Measurements from ENCODE around the gene NRG3. TPM values are rescaled to one million over a fixed set of nuclear protein-coding genes. Genes with fewer than 3 reads are reported as not detected.

The NRG3 gene
- total RNA-seq, 2 experiments from 2014 or later: not detected

DNA sequence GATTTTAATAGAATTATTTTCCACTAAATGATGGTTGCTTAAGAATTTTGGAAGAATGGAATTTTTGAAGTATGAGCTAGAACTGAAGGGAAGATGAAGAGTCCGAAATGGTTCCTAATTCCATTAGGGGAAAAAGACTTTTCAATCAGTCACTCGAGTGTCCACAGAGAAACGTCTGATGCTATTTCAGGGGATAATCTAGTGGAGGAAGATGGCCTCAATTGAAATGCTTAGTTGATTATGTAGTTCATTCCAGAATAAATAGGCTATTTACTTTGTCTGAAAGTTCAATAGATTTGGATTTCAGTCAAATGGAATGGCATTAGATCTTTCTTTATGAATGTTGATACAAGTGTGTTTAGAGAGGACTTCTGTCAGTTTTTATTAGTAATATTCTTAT, 365.4 kb downstream of the NRG3 start:
- ATAC-seq (no peak), DNase-seq (no peak)
- ChIA-PET POLR2A (no interaction called here), CTCF (no interaction called here)
- Mint-ChIP-seq H3K27ac (no peak overlapping the region), H3K9me3 (ENCODE audit: low read depth) (peaks cover 10% of the 10 kb centered on the region), H3K4me3 (no peak overlapping the region), H3K36me3 (ENCODE audit: low read depth) (no peaks in the 10 kb centered on the region), H3K4me1 (no peaks in the 10 kb centered on the region), H3K27me3 (no peaks in the 10 kb centered on the region)
- intact Hi-C loops (cut with DNase I, micrococcal nuclease): no loop called here

DNA sequence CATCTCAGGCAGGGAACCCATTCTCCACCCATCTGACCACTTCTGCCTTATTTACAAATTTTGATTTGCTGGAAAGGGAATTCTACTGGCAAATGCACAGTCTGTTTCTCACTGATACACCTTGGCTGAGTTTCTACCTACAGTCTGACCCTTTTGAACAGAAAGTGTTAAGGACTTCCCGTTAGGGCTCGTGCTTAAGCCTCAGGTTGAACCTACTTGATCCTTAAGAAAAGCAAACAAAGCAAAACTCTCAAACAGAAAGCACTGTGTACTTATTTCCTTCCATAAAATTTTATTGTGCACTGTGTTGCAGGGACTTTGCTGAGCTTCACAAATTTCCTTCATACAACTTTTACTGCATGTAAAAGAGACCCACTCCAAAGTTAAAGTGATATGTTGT, 367.8 kb downstream of the NRG3 start:
- H3K4me3 Mint-ChIP-seq: no peak overlapping the region
- no peak for ATAC-seq
- intact Hi-C loops (cut with DNase I, micrococcal nuclease): no loop called here

DNA sequence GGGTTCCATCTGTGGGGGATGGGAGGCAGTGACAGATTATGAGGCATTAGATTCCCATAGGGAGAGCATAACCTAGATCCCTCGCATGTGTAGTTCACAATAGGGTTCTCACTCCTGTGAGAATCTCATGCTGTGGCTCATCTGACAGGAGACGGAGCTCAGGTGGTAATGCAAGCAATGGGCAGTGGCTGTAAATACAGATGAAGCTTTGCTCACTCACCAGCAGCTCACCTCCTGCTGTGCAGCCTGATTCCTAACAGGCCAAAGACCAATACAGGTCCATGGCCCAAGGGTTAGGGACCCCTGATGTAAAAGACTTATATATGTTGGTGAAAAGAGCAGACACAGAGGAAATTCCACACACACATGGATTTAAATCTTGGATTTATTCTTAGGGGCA, 370.2 kb downstream of the NRG3 start:
- no peak overlapping the region for H3K27ac Mint-ChIP-seq
- ChIA-PET CTCF (no interaction called here), POLR2A (no interaction called here)
- H3K4me3 Mint-ChIP-seq: no peak overlapping the region
- H3K36me3 Mint-ChIP-seq (ENCODE audit: low read depth): no peaks in the 10 kb centered on the region
- ATAC-seq (no peak), DNase-seq (no peak)
- intact Hi-C loops (cut with DNase I, micrococcal nuclease): no loop called here
- H3K9me3 Mint-ChIP-seq (ENCODE audit: low read depth): peaks cover 4% of the 10 kb centered on the region
- H3K27me3 Mint-ChIP-seq: no peaks in the 10 kb centered on the region
- H3K4me1 Mint-ChIP-seq: no peaks in the 10 kb centered on the region

More for the DNA sequence above, 367.8 kb downstream of the NRG3 start:
- Mint-ChIP-seq H3K4me1 (no peaks in the 10 kb centered on the region), H3K27me3 (no peaks in the 10 kb centered on the region), H3K36me3 (ENCODE audit: low read depth) (no peaks in the 10 kb centered on the region), H3K9me3 (ENCODE audit: low read depth) (peaks cover 4% of the 10 kb centered on the region), H3K27ac (no peak overlapping the region)
- ChIA-PET POLR2A (no interaction called here), CTCF (interaction anchor here (0.8 kb wide), 1 partner anchor 1633 kb away, joined by 3 read pairs; no protein-coding TSS in a partner anchor)
- DNase-seq: no peak

DNA sequence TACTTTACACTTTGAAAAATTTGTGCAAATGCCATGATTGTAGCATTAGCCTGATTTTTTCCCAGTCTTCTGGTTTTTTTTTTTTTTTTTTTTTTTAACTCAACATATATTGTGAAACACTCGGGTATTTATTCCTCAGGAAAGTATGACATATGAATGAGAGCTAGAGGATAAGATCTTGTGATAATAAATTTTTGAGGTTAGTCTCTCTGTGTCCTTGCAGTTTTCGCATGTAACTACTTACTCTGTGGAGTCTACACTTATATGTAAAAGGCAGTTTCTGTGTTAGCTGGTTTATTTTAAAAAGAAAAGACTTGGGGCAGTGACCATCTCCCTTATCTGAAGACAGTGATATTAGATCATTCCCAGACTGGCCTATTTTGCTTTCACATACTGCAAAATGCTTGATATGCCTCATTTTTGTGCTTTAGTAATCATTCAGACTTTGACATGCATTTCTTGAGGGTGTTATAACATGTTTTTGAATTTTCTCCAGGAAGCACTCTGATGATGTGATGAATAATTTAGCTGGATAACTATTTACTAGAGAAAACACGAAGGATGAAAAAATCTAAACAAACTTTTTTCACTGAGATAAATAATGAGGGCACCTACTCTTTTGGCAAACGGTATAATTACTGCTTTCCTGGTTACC, 371.0 kb downstream of the NRG3 start:
- intact Hi-C loops (cut with DNase I, micrococcal nuclease): no loop called here
- ATAC-seq (no peak), DNase-seq (no peak)
- Mint-ChIP-seq H3K9me3 (ENCODE audit: low read depth) (peaks cover 4% of the 10 kb centered on the region), H3K4me3 (no peak overlapping the region), H3K27ac (no peak overlapping the region), H3K36me3 (ENCODE audit: low read depth) (no peaks in the 10 kb centered on the region), H3K27me3 (no peaks in the 10 kb centered on the region), H3K4me1 (no peaks in the 10 kb centered on the region)
- CTCF ChIA-PET: no interaction called here
- POLR2A ChIA-PET: no interaction called here

DNA sequence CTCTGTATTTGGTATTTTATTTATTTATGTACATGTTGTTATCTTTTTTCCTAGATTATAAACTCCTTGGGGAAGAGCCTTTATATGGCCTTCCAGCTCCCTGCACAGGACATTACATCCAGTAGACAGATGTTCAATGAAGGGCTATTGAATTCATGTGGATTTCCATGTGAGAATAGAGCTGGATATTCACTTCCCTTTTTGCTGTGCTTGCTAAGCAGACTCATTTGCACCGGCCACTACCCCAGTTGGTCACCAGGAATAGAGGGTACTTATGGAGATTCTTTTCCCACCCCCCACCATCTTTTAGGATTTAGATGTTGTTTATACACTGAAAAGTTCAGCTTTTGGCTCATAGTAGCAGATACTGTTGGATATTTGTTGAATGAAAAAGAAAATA, 374.1 kb downstream of the NRG3 start:
- Mint-ChIP-seq H3K27me3 (no peaks in the 10 kb centered on the region), H3K9me3 (ENCODE audit: low read depth) (peaks cover 7% of the 10 kb centered on the region), H3K4me3 (no peak overlapping the region), H3K27ac (no peak overlapping the region), H3K4me1 (no peaks in the 10 kb centered on the region), H3K36me3 (ENCODE audit: low read depth) (no peaks in the 10 kb centered on the region)
- POLR2A ChIA-PET: no interaction called here
- intact Hi-C loops (cut with DNase I, micrococcal nuclease): no loop called here
- DNase-seq: no peak
- no peak for ATAC-seq
- CTCF ChIA-PET: interaction anchor here (0.5 kb wide), 1 partner anchor 45 kb away, joined by 3 read pairs; no protein-coding TSS in a partner anchor

DNA sequence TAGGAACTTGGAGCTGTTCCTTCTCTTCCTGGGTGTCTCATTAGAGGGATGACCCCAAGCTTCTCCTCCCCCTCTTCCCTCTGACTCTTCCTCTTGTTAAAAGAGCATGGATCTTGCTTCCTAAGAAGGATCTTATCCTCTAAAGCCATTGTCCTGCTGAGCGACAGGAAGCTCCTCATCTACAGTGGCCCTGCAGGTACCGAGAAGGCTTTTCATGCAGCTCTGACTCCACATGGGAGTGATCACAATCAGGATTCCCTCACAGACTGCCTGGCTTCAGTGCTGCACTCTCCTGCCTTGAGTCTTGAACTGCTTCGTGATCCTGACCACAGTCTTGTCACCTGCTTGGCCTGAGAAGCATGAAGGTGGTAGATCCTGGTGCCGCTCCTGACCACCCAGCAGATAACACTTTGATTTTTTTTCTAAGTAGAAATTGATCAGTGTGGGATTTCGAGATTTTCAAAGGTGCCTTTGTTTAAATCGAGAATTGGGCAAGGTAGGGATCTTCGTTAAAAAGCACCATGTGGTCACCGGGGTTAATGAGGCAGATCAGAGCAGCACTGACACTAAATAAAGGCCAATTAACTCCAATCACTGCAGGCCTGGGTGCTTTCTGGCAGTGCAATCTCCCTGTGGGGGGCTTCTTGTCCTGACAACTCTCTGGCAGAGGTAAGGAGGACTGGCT, 376.4 kb downstream of the NRG3 start:
- no peak overlapping the region for H3K27ac Mint-ChIP-seq
- H3K27me3 Mint-ChIP-seq: no peaks in the 10 kb centered on the region
- DNase-seq: no peak
- no peaks in the 10 kb centered on the region for H3K36me3 Mint-ChIP-seq (ENCODE audit: low read depth)
- intact Hi-C loops (cut with DNase I, micrococcal nuclease): no loop called here
- H3K9me3 Mint-ChIP-seq (ENCODE audit: low read depth): peaks cover 3% of the 10 kb centered on the region
- ChIA-PET POLR2A (no interaction called here), CTCF (no interaction called here)
- no peak overlapping the region for H3K4me3 Mint-ChIP-seq
- no peak for ATAC-seq
- no peaks in the 10 kb centered on the region for H3K4me1 Mint-ChIP-seq

DNA sequence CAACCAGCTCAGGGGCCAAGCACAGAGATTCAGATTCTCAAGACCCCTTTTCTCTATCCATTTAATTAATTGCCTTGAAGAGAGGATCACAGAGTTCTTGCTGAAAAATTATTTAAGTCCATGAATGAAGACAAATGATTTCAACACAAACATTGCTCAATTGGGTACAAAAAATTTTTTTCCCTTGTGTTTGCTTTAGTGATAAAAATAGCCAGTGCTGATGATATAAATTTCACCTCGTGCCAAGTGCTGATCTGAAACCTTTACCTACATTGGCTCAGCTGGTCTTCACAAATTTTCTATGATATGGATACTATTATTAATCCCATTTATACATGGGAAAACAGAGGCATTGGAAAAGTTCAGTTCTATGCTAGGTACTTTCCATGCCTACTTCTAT, 377.1 kb downstream of the NRG3 start:
- H3K4me3 Mint-ChIP-seq: no peak overlapping the region
- H3K27me3 Mint-ChIP-seq: no peaks in the 10 kb centered on the region
- DNase-seq: no peak
- CTCF ChIA-PET: no interaction called here
- ATAC-seq: no peak
- POLR2A ChIA-PET: no interaction called here
- no peak overlapping the region for H3K27ac Mint-ChIP-seq
- intact Hi-C loops (cut with DNase I, micrococcal nuclease): no loop called here
- H3K36me3 Mint-ChIP-seq (ENCODE audit: low read depth): no peaks in the 10 kb centered on the region
- peaks cover 3% of the 10 kb centered on the region for H3K9me3 Mint-ChIP-seq (ENCODE audit: low read depth)
- H3K4me1 Mint-ChIP-seq: no peaks in the 10 kb centered on the region

DNA sequence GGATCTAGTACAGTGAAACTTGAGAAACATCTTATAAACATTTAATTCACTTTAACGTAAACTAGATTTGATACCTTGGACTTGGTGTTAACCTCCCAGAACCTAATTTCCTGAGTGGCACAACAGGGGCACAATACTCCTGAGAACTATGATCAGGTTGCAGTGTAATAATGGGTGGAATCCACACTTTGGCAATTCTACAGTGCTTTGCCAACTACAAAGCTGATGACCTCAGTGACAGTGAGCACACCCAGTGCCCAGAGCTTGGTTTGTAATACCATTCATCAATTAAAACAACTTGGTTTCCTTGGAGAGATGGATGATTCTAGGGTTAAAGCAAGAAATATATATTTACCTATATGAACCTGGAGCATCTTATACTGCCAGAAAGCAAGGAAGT, 379.2 kb downstream of the NRG3 start:
- no peak overlapping the region for H3K4me3 Mint-ChIP-seq
- POLR2A ChIA-PET: no interaction called here
- no peak for ATAC-seq
- H3K27me3 Mint-ChIP-seq: no peaks in the 10 kb centered on the region
- H3K36me3 Mint-ChIP-seq (ENCODE audit: low read depth): no peaks in the 10 kb centered on the region
- CTCF ChIA-PET: no interaction called here
- H3K27ac Mint-ChIP-seq: no peak overlapping the region
- DNase-seq: no peak
- H3K4me1 Mint-ChIP-seq: no peaks in the 10 kb centered on the region
- intact Hi-C loops (cut with DNase I, micrococcal nuclease): no loop called here
- H3K9me3 Mint-ChIP-seq (ENCODE audit: low read depth): peaks cover 3% of the 10 kb centered on the region

DNA sequence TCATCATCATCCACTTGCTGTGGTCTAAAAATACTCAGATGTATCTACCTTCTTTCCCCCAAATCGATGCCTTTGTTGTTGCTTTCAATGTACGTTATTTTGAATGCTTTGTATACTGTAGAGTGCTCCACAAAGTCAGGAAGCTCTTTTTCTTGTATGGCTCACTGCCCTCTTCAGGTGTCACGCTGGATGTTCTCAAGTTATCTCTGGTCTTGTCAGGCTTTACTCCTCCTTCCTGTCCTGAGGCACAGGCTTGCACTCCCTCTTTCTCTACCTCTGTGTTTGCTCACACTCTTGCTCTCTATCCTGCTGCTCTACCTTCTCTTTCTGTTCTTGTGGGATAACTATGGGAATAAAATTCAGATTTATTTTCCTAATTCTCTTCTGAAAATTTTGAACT, 381.3 kb downstream of the NRG3 start:
- DNase-seq: no peak
- ChIA-PET CTCF (no interaction called here), POLR2A (no interaction called here)
- H3K36me3 Mint-ChIP-seq (ENCODE audit: low read depth): no peaks in the 10 kb centered on the region
- intact Hi-C loops (cut with DNase I, micrococcal nuclease): no loop called here
- no peak overlapping the region for H3K27ac Mint-ChIP-seq
- H3K4me3 Mint-ChIP-seq: no peak overlapping the region
- peaks cover 3% of the 10 kb centered on the region for H3K9me3 Mint-ChIP-seq (ENCODE audit: low read depth)
- no peaks in the 10 kb centered on the region for H3K27me3 Mint-ChIP-seq
- no peak for ATAC-seq
- no peaks in the 10 kb centered on the region for H3K4me1 Mint-ChIP-seq

DNA sequence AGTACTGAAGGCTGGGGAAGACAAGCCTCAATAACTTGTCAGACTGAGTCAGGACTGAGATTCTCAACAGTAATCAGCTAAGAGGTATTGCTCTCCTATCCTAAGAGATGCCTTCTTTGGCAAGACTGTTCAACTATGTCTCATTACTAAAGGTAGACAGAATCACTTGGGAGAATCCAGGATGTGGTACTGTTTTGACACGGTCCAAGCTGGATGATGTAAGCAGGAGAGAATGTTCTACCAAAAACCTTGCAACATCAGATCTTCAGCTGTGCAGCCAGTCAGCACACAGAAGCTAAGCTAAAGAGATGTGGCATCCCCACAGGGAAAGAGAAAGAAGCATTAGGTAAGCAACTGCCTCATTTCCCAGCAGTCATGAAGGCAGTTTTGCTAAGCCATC, 391.4 kb downstream of the NRG3 start:
- ChIA-PET POLR2A (no interaction called here), CTCF (no interaction called here)
- no peak overlapping the region for H3K27ac Mint-ChIP-seq
- no peaks in the 10 kb centered on the region for H3K36me3 Mint-ChIP-seq (ENCODE audit: low read depth)
- H3K4me1 Mint-ChIP-seq: no peaks in the 10 kb centered on the region
- intact Hi-C loops (cut with DNase I, micrococcal nuclease): no loop called here
- no peak for DNase-seq
- H3K27me3 Mint-ChIP-seq: no peaks in the 10 kb centered on the region
- ATAC-seq: no peak
- peaks cover 8% of the 10 kb centered on the region for H3K9me3 Mint-ChIP-seq (ENCODE audit: low read depth)
- no peak overlapping the region for H3K4me3 Mint-ChIP-seq

DNA sequence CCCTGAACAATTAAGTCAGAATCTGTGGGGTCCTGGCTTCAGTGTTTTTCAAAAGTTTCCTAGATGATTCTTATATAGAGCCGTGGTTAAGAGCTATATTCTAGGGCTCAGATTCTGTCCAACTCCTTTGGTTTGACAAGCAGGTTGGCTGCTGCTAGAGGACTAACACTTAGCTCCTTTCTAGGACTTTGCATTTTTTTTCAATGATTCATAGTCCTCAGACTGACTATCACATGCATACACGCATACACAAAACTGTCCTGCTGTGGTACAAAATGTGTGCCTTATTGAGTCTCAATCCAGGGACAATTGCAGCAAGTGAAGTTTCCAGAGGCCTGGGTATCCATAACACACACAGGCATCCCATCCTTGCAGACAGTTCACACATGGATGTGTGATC, 392.0 kb downstream of the NRG3 start:
- H3K27ac Mint-ChIP-seq: no peak overlapping the region
- no peak overlapping the region for H3K4me3 Mint-ChIP-seq
- peaks cover 8% of the 10 kb centered on the region for H3K9me3 Mint-ChIP-seq (ENCODE audit: low read depth)
- intact Hi-C loops (cut with DNase I, micrococcal nuclease): no loop called here
- CTCF ChIA-PET: no interaction called here
- ATAC-seq: no peak
- no peaks in the 10 kb centered on the region for H3K27me3 Mint-ChIP-seq
- POLR2A ChIA-PET: no interaction called here
- no peak for DNase-seq
- H3K4me1 Mint-ChIP-seq: no peaks in the 10 kb centered on the region
- H3K36me3 Mint-ChIP-seq (ENCODE audit: low read depth): no peaks in the 10 kb centered on the region

DNA sequence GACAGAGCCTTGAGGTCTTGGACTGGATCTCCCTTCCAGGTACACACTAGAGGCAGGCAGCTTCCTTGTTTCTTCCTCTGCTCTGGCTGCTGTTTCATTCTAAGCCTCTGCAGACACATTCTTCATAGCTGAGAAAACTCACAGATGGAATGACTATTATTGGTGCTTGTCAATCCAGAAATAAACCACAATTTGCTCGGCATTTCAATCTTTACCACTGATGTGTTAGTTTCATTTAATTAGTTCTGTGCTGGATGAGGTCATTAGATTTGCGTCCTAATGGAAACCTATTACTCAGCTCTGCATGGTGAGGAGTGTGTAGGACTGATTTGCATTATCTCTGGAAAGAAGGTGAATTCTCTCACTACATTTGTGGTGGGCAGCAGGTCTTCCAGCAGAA, 392.5 kb downstream of the NRG3 start:
- CTCF ChIA-PET: no interaction called here
- no peak for ATAC-seq

More for the DNA sequence above, 392.5 kb downstream of the NRG3 start:
- no peaks in the 10 kb centered on the region for H3K36me3 Mint-ChIP-seq (ENCODE audit: low read depth)
- intact Hi-C loops (cut with DNase I, micrococcal nuclease): no loop called here
- no peak overlapping the region for H3K27ac Mint-ChIP-seq
- H3K4me1 Mint-ChIP-seq: no peaks in the 10 kb centered on the region
- H3K9me3 Mint-ChIP-seq (ENCODE audit: low read depth): peaks cover 7% of the 10 kb centered on the region
- no peaks in the 10 kb centered on the region for H3K27me3 Mint-ChIP-seq
- DNase-seq: no peak
- no peak overlapping the region for H3K4me3 Mint-ChIP-seq
- POLR2A ChIA-PET: no interaction called here

All from activated CD4-positive, alpha-beta T cell treated with anti-CD3 and anti-CD28 coated beads for 36 hours (primary cell).